ENCODE data around the gene MCRIP1. TPM values are rescaled to one million over a fixed set of nuclear protein-coding genes. Genes with fewer than 3 reads are reported as not detected.

The MCRIP1 gene
- total and polyA plus RNA-seq, 2 of the 13 experiments (the other 11 are each of a cell fraction or from before 2014, with no cell fraction given): 79.7 to 84.9 TPM

DNA sequence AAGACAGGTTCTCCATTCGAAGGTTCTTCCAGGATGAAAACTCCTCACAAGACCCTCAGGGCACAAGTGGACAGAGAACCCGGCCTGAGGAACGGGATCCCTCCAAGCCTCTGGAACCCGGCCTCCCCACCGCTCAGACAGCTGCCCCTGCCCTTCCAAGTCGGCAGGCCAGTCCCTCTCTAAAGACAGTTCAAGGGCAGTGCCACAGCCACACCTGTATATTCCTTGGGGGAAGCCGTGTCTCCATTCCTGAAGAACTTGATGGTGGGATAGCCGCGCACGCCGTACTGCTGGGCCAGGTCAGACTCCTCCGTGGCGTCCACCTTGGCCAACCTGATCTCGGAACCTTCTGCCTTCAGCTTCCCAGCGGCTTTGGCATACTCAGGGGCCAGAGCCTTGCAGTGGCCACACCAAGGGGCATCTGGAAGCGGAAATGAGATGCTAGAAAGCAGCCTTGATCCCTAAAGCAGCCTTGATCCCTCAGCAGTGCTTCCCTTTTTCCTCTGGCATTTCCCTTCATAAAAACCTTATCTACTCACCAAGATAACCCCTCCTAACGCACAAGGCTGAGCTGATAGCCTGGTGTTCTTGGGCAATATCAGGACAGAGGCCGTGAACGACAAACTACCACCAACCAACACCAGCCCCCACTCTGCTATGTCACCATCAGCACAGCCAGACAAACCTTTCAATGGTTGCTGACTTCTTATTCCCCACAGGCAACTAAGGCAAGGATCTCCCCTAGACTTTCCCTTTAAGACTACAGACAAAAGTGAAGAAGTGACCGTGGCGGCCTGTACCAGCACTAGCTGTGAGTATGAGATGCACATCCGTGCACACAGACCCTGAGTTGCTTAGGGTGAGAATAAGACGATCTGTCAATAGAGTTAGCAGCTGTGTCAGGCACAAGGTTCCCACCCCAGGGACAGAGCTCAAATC lies 26.1 kb upstream of the MCRIP1 start (continued):
- TF ChIP-seq, protein P1, sequence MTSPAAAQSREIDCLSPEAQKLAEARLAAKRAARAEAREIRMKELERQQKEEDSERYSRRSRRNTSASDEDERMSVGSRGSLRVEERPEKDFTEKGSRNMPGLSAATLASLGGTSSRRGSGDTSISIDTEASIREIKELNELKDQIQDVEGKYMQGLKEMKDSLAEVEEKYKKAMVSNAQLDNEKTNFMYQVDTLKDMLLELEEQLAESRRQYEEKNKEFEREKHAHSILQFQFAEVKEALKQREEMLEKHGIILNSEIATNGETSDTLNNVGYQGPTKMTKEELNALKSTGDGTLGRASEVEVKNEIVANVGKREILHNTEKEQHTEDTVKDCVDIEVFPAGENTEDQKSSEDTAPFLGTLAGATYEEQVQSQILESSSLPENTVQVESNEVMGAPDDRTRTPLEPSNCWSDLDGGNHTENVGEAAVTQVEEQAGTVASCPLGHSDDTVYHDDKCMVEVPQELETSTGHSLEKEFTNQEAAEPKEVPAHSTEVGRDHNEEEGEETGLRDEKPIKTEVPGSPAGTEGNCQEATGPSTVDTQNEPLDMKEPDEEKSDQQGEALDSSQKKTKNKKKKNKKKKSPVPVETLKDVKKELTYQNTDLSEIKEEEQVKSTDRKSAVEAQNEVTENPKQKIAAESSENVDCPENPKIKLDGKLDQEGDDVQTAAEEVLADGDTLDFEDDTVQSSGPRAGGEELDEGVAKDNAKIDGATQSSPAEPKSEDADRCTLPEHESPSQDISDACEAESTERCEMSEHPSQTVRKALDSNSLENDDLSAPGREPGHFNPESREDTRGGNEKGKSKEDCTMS (CRISPR knock-in tag; conservative IDR thresholded peaks at IDR 0.05): no peak
- TF ChIP-seq, protein P2, sequence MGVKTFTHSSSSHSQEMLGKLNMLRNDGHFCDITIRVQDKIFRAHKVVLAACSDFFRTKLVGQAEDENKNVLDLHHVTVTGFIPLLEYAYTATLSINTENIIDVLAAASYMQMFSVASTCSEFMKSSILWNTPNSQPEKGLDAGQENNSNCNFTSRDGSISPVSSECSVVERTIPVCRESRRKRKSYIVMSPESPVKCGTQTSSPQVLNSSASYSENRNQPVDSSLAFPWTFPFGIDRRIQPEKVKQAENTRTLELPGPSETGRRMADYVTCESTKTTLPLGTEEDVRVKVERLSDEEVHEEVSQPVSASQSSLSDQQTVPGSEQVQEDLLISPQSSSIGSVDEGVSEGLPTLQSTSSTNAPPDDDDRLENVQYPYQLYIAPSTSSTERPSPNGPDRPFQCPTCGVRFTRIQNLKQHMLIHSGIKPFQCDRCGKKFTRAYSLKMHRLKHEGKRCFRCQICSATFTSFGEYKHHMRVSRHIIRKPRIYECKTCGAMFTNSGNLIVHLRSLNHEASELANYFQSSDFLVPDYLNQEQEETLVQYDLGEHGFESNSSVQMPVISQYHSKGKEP (CRISPR knock-in tag; IDR thresholded peaks at IDR 0.05): no peak
- TF ChIP-seq ZNF746 (CRISPR knock-in tag; IDR thresholded peaks at IDR 0.05): peak; percentile 7; the same call in 1 of the 2 replicates
- TF ChIP-seq, protein P3, sequence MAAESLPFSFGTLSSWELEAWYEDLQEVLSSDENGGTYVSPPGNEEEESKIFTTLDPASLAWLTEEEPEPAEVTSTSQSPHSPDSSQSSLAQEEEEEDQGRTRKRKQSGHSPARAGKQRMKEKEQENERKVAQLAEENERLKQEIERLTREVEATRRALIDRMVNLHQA (CRISPR knock-in tag; IDR thresholded peaks at IDR 0.05): no peak
- TF ChIP-seq PRMT3 (CRISPR knock-in tag; IDR thresholded peaks at IDR 0.05; ENCODE audit: borderline replicate concordance, low read depth): no peak
- 0 out of 2 replicates have a peak, but pooled peaks have one; percentile 17 for TF ChIP-seq ARHGAP35 (CRISPR knock-in tag; IDR thresholded peaks at IDR 0.05; ENCODE audit: borderline replicate concordance)
- TF ChIP-seq SOX13 (IDR thresholded peaks at IDR 0.05): no peak
- TF ChIP-seq SOX13 (CRISPR knock-in tag; conservative IDR thresholded peaks at IDR 0.05 in 1 of 2, IDR thresholded peaks at IDR 0.05 in 1 of 2): no peak; a peak in 1 of 4 replicates
- TF ChIP-seq, protein P4, sequence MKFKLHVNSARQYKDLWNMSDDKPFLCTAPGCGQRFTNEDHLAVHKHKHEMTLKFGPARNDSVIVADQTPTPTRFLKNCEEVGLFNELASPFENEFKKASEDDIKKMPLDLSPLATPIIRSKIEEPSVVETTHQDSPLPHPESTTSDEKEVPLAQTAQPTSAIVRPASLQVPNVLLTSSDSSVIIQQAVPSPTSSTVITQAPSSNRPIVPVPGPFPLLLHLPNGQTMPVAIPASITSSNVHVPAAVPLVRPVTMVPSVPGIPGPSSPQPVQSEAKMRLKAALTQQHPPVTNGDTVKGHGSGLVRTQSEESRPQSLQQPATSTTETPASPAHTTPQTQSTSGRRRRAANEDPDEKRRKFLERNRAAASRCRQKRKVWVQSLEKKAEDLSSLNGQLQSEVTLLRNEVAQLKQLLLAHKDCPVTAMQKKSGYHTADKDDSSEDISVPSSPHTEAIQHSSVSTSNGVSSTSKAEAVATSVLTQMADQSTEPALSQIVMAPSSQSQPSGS (CRISPR knock-in tag; IDR thresholded peaks at IDR 0.05): no peak
- TF ChIP-seq, protein P5, sequence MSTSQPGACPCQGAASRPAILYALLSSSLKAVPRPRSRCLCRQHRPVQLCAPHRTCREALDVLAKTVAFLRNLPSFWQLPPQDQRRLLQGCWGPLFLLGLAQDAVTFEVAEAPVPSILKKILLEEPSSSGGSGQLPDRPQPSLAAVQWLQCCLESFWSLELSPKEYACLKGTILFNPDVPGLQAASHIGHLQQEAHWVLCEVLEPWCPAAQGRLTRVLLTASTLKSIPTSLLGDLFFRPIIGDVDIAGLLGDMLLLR (CRISPR knock-in tag; IDR thresholded peaks at IDR 0.05): 0 out of 2 replicates have a peak, but pooled peaks have one; percentile 10
- peak; percentile 16; the same call in 1 of the 2 replicates for TF ChIP-seq ZFP37 (CRISPR knock-in tag; IDR thresholded peaks at IDR 0.05; ENCODE audit: borderline replicate concordance)
- TF ChIP-seq, protein P6, sequence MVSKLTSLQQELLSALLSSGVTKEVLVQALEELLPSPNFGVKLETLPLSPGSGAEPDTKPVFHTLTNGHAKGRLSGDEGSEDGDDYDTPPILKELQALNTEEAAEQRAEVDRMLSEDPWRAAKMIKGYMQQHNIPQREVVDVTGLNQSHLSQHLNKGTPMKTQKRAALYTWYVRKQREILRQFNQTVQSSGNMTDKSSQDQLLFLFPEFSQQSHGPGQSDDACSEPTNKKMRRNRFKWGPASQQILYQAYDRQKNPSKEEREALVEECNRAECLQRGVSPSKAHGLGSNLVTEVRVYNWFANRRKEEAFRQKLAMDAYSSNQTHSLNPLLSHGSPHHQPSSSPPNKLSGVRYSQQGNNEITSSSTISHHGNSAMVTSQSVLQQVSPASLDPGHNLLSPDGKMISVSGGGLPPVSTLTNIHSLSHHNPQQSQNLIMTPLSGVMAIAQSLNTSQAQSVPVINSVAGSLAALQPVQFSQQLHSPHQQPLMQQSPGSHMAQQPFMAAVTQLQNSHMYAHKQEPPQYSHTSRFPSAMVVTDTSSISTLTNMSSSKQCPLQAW (CRISPR knock-in tag; IDR thresholded peaks at IDR 0.05): peak; percentile 9
- no peak for TF ChIP-seq ZKSCAN1 (IDR thresholded peaks at IDR 0.05; ENCODE audit: low read length)
- TF ChIP-seq KDM2A (CRISPR knock-in tag; IDR thresholded peaks at IDR 0.05; ENCODE audit: borderline replicate concordance, low read depth): no peak
- no peak for TF ChIP-seq NFE2L1 (CRISPR knock-in tag; IDR thresholded peaks at IDR 0.05; ENCODE audit: borderline replicate concordance)
- TF ChIP-seq, protein P7, sequence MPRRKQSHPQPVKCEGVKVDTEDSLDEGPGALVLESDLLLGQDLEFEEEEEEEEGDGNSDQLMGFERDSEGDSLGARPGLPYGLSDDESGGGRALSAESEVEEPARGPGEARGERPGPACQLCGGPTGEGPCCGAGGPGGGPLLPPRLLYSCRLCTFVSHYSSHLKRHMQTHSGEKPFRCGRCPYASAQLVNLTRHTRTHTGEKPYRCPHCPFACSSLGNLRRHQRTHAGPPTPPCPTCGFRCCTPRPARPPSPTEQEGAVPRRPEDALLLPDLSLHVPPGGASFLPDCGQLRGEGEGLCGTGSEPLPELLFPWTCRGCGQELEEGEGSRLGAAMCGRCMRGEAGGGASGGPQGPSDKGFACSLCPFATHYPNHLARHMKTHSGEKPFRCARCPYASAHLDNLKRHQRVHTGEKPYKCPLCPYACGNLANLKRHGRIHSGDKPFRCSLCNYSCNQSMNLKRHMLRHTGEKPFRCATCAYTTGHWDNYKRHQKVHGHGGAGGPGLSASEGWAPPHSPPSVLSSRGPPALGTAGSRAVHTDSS (CRISPR knock-in tag; conservative IDR thresholded peaks at IDR 0.05): no peak
